SU-DHL-6 (cell line): Measurements from ENCODE around the gene ITGB8.

Source experiments
- EZH2phosphoT487 ChIP-seq: fragments of 200-600 bp; sonication (generic), shearing (Covaris generic); conservative IDR thresholded peaks from 2 replicates; pipeline ENCODE4 v1.6.1; 2018; ENCODE audit warnings: mild to moderate bottlenecking, antibody characterized with exemption, low read length, moderate library complexity, mixed read lengths
- TF ChIP-seq, protein P1 (sequence below): fragments of 200-600 bp; sonication (generic); IDR thresholded peaks from one replicate; pipeline ENCODE4 v1.5.1; 2017; ENCODE audit warnings: antibody characterized with exemption, mild to moderate bottlenecking, low read length, moderate library complexity; ENCODE audit not compliant: insufficient read depth, poor library complexity, severe bottlenecking

DNA sequence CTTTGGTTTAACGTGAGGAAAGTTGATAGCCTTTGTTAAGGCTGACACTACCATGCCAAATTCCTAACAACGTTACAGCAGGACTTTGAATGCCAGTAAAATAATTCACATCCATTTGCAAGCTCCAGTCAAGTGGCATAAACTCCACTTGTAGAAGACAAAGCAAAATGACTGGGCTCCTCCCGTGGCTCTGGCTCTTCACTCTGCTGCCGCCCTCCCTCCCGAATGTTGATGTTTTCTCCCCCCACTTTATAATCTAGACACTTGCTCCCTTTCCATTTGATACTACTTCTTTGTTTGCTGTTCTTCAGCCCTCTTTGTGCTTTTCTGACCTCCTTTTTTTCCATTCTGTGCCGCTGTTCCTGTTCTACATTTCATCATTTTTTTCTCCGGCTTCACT, 22.8 kb upstream of the ITGB8 start:
- TF ChIP-seq, protein P1, sequence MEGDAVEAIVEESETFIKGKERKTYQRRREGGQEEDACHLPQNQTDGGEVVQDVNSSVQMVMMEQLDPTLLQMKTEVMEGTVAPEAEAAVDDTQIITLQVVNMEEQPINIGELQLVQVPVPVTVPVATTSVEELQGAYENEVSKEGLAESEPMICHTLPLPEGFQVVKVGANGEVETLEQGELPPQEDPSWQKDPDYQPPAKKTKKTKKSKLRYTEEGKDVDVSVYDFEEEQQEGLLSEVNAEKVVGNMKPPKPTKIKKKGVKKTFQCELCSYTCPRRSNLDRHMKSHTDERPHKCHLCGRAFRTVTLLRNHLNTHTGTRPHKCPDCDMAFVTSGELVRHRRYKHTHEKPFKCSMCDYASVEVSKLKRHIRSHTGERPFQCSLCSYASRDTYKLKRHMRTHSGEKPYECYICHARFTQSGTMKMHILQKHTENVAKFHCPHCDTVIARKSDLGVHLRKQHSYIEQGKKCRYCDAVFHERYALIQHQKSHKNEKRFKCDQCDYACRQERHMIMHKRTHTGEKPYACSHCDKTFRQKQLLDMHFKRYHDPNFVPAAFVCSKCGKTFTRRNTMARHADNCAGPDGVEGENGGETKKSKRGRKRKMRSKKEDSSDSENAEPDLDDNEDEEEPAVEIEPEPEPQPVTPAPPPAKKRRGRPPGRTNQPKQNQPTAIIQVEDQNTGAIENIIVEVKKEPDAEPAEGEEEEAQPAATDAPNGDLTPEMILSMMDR = no peak
- no peak for TF ChIP-seq EZH2phosphoT487
